ENCODE results near the gene RABGAP1L.
A peak's percentile ranks its signal among the peaks of the same experiment; 100 is the strongest.

RABGAP1L gene

DNA sequence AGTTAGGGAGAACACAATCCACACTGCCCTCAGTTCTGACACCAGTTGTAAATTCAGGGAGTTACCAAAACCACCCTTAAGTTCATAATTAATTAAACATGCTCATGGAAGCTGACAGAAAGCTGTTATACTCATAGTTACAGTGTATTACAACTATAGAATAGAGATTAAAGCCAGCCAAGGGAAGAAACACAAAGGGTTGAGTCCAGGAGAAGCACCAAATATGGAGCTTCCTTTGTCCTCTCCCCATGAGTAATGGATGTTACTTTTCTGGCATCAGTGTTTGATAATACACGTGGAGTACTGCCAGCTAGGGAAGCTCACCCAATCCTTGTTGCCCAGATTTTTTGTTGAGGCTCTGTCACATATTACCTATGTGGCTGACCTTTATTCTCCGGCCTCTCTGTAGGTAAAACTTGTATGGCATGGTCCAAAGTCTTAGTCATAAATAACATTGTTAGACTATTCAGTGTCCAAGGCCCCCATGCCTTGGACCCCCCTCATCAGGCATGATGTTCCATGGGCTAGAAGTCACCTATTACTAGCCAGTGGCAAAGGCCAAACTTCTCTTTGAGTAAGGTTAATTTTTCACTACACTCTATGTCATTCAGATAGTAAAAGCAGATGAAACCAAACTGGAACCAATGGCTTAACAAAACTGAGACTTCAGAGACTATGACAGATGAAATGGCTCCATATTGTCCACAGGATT, 464.2 kb downstream of the RABGAP1L start:
- in situ Hi-C loops (cut with HindIII; ENCODE audit: low pct_ligation_motif_present, low sequenced_read_pairs): no loop called here
- DNase-seq: no peak
- H3K27me3 ChIP-seq (replicated peaks): no peaks in the 10 kb centered on the region
- H3K27ac ChIP-seq: no peak overlapping the region
- no peaks in the 10 kb centered on the region for H3K36me3 ChIP-seq (replicated peaks)
- TF ChIP-seq, protein P1, sequence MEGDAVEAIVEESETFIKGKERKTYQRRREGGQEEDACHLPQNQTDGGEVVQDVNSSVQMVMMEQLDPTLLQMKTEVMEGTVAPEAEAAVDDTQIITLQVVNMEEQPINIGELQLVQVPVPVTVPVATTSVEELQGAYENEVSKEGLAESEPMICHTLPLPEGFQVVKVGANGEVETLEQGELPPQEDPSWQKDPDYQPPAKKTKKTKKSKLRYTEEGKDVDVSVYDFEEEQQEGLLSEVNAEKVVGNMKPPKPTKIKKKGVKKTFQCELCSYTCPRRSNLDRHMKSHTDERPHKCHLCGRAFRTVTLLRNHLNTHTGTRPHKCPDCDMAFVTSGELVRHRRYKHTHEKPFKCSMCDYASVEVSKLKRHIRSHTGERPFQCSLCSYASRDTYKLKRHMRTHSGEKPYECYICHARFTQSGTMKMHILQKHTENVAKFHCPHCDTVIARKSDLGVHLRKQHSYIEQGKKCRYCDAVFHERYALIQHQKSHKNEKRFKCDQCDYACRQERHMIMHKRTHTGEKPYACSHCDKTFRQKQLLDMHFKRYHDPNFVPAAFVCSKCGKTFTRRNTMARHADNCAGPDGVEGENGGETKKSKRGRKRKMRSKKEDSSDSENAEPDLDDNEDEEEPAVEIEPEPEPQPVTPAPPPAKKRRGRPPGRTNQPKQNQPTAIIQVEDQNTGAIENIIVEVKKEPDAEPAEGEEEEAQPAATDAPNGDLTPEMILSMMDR (IDR thresholded peaks at IDR 0.05; ENCODE audit: low read depth, low read length, missing control alignments): no peak
- H3K4me3 ChIP-seq (ENCODE audit: low read depth, low read length): no peak overlapping the region

DNA sequence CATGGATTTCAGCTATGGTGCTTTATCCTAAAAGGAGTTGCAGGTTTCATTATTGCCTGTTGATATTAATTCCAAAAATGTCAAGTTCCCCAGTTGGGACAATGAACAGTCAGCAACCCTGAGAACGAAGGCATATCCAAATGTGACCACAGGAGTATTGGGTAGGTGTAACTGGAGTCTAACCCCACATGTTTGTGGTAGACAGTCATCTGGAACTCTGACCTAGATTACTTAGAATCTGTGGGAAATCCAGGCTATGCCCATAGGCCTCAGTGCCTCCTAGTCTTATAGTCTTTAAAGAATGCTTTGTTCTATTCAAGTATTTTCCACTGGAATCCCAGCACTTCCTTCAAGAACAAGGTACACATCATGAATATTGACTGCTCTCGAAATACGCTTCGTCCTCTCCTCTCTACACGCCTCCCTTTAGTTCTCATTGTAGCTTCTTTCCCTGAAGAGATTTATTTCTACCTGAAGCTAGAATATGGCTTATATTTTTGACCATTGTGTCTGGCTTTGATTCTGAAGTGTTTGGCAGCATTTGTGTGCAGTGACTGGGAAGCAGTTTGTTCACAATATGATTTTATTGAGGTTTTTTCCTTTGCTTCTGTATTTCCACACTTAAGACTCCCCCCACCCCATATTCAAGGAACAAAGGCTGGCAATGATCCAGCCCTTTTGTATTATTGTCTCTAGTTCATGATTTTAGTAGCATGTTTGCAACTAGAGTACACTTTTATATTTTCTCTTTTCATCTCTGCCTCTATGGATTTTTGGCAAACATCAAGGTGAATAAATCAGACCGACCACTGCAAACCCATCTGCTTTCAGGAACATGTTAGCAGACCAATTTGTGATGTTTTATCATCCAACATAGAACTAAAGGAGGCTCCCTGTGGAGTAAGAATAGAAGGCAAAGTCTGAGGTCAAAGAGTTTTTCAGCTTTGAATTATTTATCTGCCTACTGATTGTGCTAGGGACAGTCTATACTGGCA, 467.0 kb downstream of the RABGAP1L start:
- DNase-seq: peak; percentile 64
- in situ Hi-C loops (cut with HindIII; ENCODE audit: low pct_ligation_motif_present, low sequenced_read_pairs): no loop called here
- Histone ChIP-seq H3K27me3 (replicated peaks) (no peaks in the 10 kb centered on the region), H3K4me3 (ENCODE audit: low read depth, low read length) (no peak overlapping the region), H3K27ac (peak overlapping the region; percentile 39), H3K36me3 (replicated peaks) (no peaks in the 10 kb centered on the region)
- TF ChIP-seq, protein P1 (IDR thresholded peaks at IDR 0.05; ENCODE audit: low read depth, low read length, missing control alignments): no peak

DNA sequence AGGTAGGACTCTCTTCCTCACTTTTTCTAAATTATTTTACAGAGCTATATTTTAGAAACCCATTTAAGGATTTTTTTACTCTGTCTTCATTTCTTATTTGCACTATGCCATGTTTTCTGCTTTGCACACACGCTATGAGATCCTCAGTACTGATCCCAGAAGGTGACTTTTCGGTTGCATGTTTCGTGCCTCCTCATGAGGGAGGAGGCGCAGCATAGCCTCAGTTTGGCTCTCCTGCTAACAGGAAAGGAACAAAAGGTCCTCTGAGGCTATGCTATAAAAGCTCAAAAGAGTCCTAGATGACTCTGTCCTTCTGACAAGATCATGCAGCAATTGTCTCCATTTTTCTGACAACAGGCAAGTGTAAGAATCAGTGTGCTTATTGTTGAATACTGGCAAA, 478.2 kb downstream of the RABGAP1L start:
- in situ Hi-C loops (cut with HindIII; ENCODE audit: low pct_ligation_motif_present, low sequenced_read_pairs): no loop called here
- Histone ChIP-seq H3K4me3 (ENCODE audit: low read depth, low read length) (no peak overlapping the region), H3K27ac (no peak overlapping the region), H3K27me3 (replicated peaks) (no peaks in the 10 kb centered on the region), H3K36me3 (replicated peaks) (no peaks in the 10 kb centered on the region)
- TF ChIP-seq, protein P1 (IDR thresholded peaks at IDR 0.05; ENCODE audit: low read depth, low read length, missing control alignments): no peak
- no peak for DNase-seq

DNA sequence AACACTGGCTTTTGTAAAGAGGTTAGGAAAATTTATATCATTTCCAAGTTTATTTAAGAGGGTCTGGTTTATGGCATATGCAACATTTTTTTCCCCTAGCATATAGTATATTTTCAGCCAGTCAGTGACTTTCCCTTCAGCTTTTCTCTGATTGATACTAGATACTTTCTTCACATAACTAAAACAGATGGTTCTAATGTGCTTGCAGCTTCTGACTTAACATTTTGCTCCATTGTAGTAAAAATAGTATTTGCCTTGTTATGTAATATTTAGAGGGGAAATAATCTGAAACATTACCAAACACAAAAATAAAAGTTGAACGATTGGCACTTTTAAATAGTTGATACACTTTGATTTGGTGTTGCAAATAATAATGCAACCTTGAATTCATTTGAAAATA, 480.1 kb downstream of the RABGAP1L start:
- in situ Hi-C loops (cut with HindIII; ENCODE audit: low pct_ligation_motif_present, low sequenced_read_pairs): no loop called here
- no peaks in the 10 kb centered on the region for H3K27me3 ChIP-seq (replicated peaks)
- no peak overlapping the region for H3K27ac ChIP-seq
- TF ChIP-seq, protein P1 (IDR thresholded peaks at IDR 0.05; ENCODE audit: low read depth, low read length, missing control alignments): no peak
- H3K4me3 ChIP-seq (ENCODE audit: low read depth, low read length): no peak overlapping the region
- H3K36me3 ChIP-seq (replicated peaks): no peaks in the 10 kb centered on the region
- DNase-seq: no peak

DNA sequence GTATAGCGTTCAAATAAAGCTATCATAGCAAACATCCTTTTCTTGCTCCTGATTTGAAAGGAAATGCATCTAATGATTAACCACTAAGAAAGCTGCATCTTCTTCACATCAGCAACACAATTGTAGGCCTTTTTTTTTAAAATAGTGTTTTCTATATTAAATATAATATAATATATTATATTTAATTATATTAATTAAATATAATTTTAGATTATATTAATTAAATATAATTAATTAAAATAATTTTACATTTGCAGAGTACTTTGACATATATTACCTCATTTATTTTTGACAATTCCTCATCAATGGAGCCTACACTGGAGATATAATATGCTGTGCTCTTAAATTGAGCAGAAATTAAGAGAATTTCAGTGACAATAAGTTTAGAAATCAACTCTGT, 481.5 kb downstream of the RABGAP1L start:
- Histone ChIP-seq H3K27ac (no peak overlapping the region), H3K36me3 (replicated peaks) (no peaks in the 10 kb centered on the region), H3K27me3 (replicated peaks) (no peaks in the 10 kb centered on the region), H3K4me3 (ENCODE audit: low read depth, low read length) (no peak overlapping the region)
- in situ Hi-C loops (cut with HindIII; ENCODE audit: low pct_ligation_motif_present, low sequenced_read_pairs): no loop called here
- TF ChIP-seq, protein P1 (IDR thresholded peaks at IDR 0.05; ENCODE audit: low read depth, low read length, missing control alignments): no peak
- DNase-seq: no peak
